GM19455 (cell line): Measurements from ENCODE around the gene DACT2.

Experiments
- ATAC-seq: cut with Tn5 transposase; IDR thresholded peaks from one replicate; pipeline ENCODE4 v1.9.1; 2021; ENCODE audit not compliant: unreplicated experiment

Gene DACT2

GRCh38 chr6:168353041-168353440 is 33.5 kb upstream of the DACT2 start:
- ATAC-seq, result no peak

- ATAC-seq, result no peak
These were observed 32.5 kb upstream of the DACT2 start for GRCh38 chr6:168352096-168352495.

GRCh38 chr6:168349718-168350210 is 30.2 kb upstream of the DACT2 start:
- no peak for ATAC-seq

DNA sequence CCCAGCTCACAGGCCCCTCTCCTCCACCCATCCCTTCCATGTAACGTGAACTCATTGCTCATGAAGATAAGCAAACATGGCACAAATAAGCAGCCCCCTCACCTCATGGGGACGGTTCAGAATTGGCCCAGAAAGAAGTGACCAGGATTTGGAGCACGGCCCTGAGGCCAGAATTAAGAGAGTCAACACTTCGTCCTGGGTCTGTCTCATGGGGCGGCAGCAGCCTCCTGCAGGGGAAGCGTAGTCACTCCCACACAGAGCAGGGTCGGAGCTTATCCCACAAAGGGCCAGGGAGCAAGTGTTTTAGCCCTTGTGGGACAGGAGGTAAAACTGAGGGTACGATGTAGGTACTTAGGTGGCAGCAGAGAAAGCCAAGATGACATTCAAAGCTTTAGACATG is 28.6 kb upstream of the DACT2 start:
- ATAC-seq, result no peak

GRCh38 chr6:168347615-168348014 is 28.0 kb upstream of the DACT2 start:
- no peak for ATAC-seq

- ATAC-seq, result no peak
These were observed 27.5 kb upstream of the DACT2 start for GRCh38 chr6:168347053-168347452.

- ATAC-seq, result no peak
These were observed 26.5 kb upstream of the DACT2 start for GRCh38 chr6:168345896-168346754.

GRCh38 chr6:168345266-168345665 is 25.7 kb upstream of the DACT2 start:
- no peak for ATAC-seq

- ATAC-seq, result no peak
These were observed 24.8 kb upstream of the DACT2 start for GRCh38 chr6:168344338-168344737.

DNA sequence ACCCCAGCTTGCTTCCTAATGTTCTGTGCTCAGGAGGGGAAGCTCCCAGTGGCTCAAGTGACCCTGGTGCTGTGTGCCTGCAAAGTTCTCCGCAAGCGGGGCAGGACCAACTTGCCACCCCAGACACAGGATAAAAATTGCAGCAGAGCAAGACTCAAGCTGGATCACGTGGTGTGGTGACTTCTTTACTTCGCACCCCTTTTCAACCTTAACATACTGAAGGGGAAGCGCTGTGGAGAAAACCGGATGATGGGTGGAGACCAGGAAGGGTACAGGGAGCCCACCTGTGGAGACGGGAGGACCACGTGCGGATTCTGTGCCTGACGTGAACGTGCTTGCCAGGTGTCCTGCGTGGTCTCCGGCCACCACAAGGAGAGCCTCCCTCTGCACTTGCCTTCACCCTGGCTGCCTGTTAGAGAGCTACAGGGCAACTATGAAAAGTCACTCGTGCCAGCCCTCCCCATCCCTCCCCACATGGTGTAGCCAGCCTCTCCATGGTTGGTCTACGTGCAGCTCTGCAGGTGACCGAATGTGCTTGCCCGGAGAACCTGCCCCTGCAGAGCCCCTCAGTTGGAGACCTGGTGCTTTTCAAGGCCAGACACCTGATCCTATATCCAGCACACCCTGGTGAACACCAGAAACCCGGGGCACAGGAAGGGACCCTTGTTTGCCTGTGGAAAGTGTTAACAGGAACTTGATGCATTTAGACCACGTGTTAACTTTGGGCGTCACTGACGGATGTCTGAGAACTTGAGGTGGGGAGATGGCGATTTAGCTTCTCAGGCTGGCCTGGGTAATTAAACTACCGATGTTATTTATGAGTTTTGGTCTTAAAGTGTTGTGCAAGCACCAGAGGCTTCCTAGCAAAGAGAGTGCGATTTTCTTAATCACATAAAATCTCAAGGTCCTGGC is 23.9 kb upstream of the DACT2 start:
- ATAC-seq, result no peak

DNA sequence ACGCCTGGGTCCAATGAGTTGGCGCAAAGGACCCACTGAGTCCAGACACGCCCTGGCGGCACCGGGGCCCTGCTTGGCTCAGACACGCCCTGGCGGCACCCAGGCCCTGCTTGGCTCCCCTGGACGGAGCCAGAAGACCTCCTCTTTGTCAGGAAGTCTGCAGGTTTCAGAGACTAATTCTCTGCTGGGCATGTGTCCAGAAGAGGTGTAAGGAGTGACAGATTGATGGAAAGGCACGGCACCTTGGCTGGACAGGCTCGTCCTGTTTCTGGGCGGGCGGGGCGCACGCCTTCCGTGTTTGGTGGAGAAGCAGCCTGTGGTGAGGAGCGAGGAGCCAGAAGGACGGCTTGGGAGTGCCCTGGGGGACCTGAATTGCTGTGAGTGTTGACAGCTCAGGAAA is 23.1 kb upstream of the DACT2 start:
- ATAC-seq, result no peak

DNA sequence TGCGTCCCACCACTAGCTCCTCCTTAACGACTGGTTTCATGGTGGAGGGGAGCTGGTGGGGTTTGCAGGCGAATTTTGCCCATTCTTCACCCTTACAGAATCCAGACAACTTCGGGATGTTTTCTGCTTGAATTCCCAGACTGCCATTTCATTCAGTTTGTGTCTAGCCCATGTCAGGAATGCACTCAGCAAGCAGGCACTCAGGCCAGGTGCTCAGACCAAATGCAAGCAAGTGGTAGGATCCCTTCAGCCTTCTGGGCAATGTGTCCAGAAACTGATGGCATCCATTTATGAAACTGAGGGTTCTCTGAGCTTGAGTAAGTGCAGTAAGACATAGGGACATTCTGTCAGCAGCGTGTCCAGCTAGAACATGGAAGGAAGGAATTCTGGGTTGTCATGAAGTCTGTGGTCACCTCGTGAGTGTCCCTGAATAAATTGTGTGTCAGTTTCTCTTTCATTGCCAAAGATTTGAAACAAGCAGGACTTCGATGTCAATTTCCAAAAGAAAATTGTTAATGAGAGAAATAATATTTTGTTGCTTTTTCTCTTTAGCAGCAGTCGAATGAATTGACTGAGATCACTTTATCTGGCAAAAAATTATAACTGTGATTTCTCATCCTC is 21.8 kb upstream of the DACT2 start:
- ATAC-seq, result no peak

DNA sequence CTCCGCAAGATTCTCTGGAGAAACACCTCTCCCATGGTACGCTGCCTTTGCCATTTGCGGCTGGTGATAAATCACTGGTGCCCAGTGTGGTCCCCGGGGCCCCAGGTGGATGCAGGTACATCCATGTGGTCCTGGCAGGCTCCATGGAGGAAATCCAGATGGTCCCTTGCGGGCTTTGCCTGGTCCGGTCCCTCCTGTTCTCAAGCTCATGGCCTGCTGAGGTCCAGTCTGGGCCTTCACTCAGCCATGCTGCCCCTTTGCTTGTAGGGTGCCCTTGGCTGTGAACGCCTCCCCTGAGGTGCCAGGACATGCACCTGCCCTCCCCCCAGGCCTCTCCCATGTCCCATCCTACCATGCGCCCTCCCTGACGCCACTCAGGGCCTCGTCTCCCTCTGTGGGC is 21.2 kb upstream of the DACT2 start:
- no peak for ATAC-seq

DNA sequence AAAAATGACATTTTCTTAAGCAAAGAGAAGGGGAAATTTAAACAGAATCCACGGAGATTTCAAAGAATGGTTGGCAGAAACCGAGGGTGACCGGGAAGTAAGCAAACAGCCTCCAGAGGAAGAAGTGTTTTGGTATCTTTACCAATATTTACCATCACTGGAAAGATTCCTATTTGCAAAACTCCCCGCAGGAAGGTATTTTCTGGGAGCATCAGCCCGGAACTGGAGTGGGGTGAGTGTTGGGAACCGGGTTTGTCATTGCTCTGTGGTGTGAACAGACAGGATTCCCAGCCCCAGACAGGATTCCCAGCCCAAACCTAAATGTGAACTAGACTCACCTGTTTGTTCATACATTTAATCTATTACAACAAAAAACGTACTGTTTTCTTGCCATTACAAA is 19.2 kb upstream of the DACT2 start:
- no peak for ATAC-seq

DNA sequence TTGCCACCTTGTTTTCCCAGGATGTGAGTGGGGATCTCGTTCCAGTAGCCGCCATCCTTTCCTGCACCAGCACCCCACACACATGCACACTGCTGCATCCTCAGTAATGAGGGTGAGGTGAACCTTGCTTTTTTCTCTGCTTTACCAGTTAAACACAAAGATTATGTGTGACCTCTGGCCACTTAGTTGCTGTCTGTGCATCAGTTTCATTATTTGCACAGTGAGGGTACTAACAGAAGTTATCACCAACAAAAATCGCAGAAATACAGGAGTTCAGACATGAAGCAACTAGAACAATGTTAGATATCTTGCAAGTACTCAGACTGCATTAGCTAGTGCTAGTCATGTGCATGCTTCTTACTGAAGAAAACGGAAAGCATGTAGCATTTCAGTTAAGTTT is 17.4 kb upstream of the DACT2 start:
- ATAC-seq, result no peak

DNA sequence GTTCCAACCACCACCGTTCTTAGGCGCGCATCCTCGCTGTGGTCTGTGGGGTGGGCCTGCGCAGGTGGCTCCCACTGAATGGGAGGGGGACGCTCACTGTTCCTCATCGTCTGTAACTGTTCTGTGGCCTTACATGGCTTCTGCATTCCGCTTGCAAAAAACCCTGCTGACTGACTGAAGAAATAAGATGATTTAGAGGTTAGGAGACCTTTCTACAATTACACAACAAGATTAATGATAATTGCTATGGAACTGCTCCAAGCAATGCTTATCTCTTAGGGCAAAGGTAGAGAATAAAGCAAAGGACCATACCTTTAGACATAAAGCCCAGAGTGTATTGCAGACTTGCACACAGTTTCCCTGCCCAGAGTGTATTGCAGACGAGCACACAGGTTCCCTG is 14.4 kb upstream of the DACT2 start:
- no peak for ATAC-seq

GRCh38 chr6:168333491-168333890 is 13.9 kb upstream of the DACT2 start:
- no peak for ATAC-seq

DNA sequence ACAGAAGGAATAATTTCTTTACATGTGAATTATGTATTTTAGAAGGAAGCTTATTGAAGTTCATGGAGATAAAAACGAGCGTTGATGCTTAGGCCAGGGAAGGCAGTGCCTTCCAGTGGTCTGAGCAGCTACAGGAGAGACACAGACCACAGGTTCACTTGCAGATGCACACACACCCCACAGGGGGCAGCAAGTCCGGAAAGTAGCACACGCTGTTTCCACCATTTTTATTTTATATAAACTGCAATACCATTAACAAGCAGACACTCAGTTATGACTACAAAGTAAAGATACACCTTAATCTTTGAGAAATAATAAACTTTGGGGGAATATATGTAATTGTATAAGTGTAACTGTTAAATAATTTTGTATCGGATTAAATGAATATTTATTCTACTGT is 13.5 kb upstream of the DACT2 start:
- ATAC-seq, result no peak

DNA sequence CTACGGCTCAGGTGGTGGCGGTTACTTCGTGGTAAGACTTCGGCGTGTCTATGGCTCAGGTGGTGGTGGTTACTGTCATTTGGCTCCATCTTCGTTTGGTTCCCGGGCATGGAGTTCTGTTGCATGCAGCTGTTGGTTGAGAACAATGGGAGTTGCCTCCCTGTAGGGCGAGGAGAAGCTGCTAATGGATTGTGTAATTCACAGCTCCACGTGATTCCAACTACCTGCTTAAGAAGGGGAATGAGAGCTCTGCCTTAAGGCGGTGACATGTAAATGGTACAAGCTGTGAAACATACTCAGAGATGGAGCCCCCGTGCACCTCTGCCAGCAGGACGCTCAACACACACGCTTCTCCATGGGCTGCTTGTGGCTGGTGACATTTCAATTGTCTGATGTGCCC is 12.4 kb upstream of the DACT2 start:
- no peak for ATAC-seq

- no peak for ATAC-seq
These were observed 11.5 kb upstream of the DACT2 start for GRCh38 chr6:168331058-168331457.

- ATAC-seq, result no peak
These were observed 10.8 kb upstream of the DACT2 start for GRCh38 chr6:168330403-168330802.
